ENCODE measurements around the gene TMIE.
"Not testable (repeated sequence)": the region's sequence is repeated elsewhere in the genome, so short reads cannot be mapped to it uniquely, and the experiment has no call there.

TMIE gene

GRCh38 chr3:46722443-46722842, 21.3 kb downstream of the TMIE start:
- DNase-seq (ENCODE audit: low spot score), result no peak

GRCh38 chr3:46724424-46724823, 23.2 kb downstream of the TMIE start:
- no peak for DNase-seq (ENCODE audit: low spot score)

- DNase-seq (ENCODE audit: low spot score), result no peak
These were observed 24.6 kb downstream of the TMIE start for GRCh38 chr3:46725621-46726314.

DNA sequence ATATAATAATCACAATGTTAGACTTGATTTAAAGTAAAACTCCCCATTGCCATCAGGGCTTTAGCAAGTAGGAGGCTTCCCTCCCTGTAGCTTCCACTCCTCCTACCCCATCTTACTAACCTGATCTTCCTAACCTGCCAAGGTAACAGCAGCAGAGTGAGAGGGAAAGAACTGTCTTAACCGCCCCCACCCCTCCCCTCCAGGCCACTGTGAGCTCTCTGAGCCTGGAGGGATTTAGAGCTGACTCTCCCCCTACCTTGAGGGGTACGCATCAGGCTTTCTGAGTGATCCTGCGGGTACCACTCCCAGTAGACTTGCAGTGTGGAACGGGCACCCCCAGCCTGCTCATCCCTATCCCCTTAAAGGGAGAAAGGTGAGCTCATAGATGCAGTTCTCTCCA, 27.8 kb downstream of the TMIE start:
- DNase-seq (ENCODE audit: low spot score), result no peak

DNA sequence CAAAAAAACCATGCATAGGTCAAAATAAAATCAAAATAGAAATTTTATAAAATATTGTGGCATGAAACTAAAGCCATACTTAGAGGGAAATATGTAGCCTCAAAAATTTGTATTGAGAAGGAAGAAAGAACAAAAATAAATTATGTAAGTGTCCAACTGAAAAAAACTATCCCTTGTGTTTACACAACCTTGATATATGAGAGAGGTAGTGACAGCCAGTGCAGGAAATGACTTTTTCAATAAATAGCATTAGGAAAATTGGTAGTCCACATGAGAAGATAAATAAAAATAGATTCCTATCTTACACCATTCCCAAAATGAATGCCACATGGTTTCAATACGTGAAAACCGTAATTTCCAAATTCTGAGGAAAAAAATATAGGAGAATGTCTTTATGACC, 29.6 kb downstream of the TMIE start:
- DNase-seq (ENCODE audit: low spot score), result no peak

DNA sequence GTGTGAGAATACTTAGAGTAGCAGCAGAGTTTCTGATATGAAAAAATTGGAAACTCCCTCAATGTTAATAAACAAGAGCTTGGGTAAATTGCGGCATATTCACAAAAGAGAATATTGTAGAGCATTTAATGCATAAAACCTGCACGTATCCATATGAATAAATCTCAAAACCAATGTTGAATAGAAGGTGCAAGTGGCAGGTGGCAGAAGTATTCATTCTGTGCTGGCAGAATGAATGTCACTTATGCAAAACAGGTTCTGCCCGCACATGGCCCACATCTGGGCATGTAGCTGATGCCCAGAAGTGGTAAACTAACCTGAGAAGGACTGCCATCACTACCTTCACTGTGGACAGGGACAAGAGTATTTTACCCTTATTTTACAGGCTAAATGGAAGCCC, 30.6 kb downstream of the TMIE start:
- DNase-seq (ENCODE audit: low spot score), result no peak

GRCh38 chr3:46733026-46733800, 32.0 kb downstream of the TMIE start:
- no peak for DNase-seq (ENCODE audit: low spot score)

DNA sequence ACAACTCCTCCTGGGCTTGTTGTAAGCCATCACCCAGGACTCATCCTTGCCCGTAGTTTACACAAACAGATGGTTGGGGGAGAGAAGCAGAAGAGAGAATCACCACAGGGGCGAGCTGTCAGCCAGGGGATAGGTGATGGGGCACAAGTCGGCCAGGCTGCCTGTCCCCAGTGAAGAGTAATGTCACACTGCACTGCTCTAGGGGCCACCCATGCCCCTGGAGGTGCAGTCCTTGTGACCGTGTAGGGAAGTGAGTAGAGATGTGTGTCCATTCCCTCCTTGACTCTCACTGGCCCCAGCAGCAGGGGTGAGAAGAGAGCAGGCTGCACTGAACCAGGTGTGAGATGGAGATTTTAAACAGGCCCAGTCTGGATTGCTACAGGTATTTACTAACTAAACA, 33.6 kb downstream of the TMIE start:
- no peak for DNase-seq (ENCODE audit: low spot score)

DNA sequence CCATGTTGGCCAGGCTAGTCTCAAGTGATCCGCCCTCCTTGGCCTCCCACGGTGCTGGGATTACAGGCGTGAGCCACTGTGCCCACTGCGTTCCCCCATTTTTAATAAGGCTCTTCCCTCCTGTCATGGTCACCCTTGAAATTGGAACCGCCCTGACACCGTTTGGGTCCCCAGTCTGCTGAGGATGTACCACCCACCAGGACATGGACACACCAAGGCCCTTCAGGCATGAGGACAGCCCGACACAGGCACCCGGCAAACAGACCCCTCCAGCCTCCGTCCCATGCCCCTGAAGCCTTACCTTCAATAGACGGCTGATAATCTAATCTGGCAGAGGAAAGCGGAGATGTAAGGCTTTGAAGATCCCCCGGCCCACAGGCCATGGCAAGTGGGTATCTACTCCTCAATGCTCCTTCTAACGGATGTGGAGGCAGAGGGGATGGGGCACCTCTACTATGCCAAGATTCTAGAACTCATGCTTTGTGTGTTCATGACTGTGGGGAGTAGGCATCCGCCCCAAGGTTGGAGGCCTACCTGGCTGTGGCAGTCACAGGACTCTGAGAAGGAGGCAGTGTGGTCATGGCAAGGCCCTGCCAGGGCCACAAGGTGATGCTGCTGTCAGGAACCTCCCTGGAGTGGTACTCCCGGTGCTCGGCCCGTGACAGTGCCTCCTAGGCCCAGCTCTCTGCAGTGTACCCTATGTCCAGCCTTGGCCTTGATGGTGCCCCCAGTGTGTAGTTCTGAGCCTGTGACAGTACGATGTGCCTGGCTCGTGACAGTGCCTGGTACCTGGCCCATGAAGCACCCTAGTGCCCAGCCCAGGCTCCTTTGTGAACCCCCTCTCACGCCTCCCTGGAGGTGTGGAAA, 35.0 kb downstream of the TMIE start:
- DNase-seq (ENCODE audit: low spot score), result no peak

- DNase-seq (ENCODE audit: low spot score), result no peak
These were observed 36.1 kb downstream of the TMIE start for GRCh38 chr3:46737329-46737731.

DNA sequence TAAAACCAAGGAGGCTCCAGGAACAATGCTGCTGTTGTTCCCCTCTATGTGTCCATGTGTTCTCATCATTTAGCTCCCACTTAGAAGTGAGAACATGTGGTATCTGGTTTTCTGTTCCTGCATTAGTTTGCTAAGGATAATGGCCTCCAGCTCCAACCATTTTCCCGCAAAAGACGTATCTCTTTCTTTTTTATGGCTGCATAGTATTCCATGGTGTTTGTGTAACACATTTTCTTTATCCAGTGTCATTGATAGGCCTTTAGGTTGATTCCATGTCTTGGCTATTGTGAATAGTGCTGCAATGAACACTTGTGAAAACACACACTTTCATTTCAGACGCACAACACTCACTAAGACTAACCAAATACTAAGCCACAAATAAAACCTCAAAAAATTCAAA, 38.4 kb downstream of the TMIE start:
- DNase-seq (ENCODE audit: low spot score), result not testable (repeated sequence)

GRCh38 chr3:46742992-46743585, 41.9 kb downstream of the TMIE start:
- DNase-seq (ENCODE audit: low spot score), result peak; percentile 49

GRCh38 chr3:46746711-46747110, 45.5 kb downstream of the TMIE start:
- no peak for DNase-seq (ENCODE audit: low spot score)

DNA sequence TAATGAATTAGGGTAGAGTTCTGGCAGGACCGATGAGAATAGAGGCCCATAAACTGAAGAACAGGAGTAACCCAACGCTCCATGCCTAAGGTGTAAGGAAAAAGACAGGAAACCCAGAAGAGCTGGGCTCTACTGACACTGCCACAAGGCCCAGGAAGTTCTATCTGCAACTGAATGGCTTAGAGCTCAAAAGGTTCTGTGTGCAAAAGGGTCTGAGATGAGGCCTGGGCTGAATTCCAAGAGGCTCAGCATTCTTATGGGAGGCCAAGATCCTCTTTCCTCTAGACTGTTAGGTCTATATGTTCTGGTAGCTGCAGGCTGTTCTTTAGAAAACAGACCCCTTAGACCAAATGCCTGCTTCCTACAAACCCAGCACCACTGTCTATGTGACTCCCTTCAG, 47.0 kb downstream of the TMIE start:
- DNase-seq (ENCODE audit: low spot score), result no peak

- no peak for DNase-seq (ENCODE audit: low spot score)
These were observed 47.9 kb downstream of the TMIE start for GRCh38 chr3:46749129-46749528.

DNA sequence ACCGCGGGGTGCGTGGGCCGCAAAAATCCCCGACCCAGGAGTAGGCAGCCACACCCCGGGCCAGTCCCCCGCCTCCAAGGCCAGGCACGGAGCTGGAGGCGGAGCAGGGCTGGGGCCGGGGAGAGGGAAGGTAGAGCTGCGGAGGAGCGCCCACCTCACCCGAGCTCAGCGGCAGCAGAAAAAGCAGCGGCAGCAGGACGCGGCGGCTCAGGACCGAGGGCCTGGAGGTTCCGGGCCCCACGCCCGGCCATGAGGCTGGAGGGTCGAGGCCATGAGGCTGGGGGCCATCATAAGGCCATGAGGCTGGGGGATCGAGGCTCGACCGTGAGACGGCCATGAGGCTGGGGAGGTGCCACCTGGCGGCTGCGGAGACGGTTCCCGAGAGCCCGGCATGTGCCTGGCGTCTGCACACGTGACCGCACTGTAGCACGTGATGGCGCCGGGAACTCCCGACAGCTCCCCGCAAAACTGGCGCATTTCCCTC, 49.4 kb downstream of the TMIE start:
- no peak for DNase-seq (ENCODE audit: low spot score)

- DNase-seq (ENCODE audit: low spot score), result not testable (repeated sequence)
These were observed 51.9 kb downstream of the TMIE start for GRCh38 chr3:46753127-46753526.

- no peak for DNase-seq (ENCODE audit: low spot score)
These were observed 54.5 kb downstream of the TMIE start for GRCh38 chr3:46755646-46756045.

GRCh38 chr3:46756642-46757041, 55.5 kb downstream of the TMIE start:
- DNase-seq (ENCODE audit: low spot score), result no peak

GRCh38 chr3:46759239-46760167, 58.3 kb downstream of the TMIE start:
- DNase-seq (ENCODE audit: low spot score), result peak; percentile 46
